HG03432 (cell line): ENCODE data around the gene OTOA.
"Not testable (repeated sequence)": the region's sequence is repeated elsewhere in the genome, so short reads cannot be mapped to it uniquely, and the experiment has no call there.

Source experiments
- ATAC-seq: cut with Tn5 transposase; IDR thresholded peaks from one replicate; pipeline ENCODE4 v1.9.1; 2021; ENCODE audit warnings: mild to moderate bottlenecking, moderate library complexity; ENCODE audit not compliant: unreplicated experiment

The OTOA gene

GRCh38 chr16:21717608-21718007 is 53.8 kb downstream of the OTOA start:
- no peak for ATAC-seq

DNA sequence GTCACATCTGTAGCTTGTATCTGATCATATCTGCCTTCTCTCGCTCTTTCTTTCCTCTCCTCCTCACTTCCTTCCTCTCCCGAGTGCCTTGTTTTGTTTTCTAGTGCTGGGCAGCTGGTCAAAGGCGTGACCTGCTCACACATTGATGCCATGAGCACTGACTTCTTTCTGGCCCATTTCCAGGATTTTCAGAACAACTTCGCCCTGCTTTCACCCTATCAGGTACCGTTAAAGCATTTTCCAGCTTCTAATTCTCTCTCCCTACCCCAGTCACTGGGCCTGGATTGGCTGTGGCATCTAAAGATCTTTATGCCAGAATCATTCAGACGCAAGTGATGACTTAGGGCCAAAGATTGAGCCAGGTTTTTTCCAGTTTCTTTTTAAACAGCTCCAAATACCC is 55.5 kb downstream of the OTOA start:
- ATAC-seq: no peak

GRCh38 chr16:21720533-21720932 is 56.8 kb downstream of the OTOA start:
- ATAC-seq: no peak

GRCh38 chr16:21722771-21723455 is 59.1 kb downstream of the OTOA start:
- no peak for ATAC-seq

DNA sequence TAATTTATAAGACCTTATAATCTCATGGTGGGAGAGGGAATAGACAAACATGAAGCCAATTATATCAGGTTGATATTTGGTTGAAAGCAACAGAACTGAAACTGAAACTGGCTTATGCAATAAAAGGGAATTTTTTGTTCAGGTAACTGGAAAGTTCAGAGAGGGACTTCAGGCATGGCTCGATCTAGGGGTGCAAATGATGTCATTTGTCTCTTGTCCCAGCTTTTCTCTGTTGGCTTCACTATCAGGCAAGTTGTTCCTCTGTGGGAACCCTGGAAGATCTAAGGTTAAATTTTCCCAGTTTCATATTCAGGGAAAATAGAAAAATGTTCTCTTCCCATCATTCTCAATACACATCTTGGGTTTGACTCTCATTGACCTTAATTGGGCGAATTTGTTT is 59.8 kb downstream of the OTOA start:
- ATAC-seq: no peak

GRCh38 chr16:21727344-21727743 is 63.6 kb downstream of the OTOA start:
- ATAC-seq: no peak

GRCh38 chr16:21731233-21731632 is 67.5 kb downstream of the OTOA start:
- not testable (repeated sequence) for ATAC-seq

- not testable (repeated sequence) for ATAC-seq
Measured at GRCh38 chr16:21740637-21741036, 76.9 kb downstream of the OTOA start.

DNA sequence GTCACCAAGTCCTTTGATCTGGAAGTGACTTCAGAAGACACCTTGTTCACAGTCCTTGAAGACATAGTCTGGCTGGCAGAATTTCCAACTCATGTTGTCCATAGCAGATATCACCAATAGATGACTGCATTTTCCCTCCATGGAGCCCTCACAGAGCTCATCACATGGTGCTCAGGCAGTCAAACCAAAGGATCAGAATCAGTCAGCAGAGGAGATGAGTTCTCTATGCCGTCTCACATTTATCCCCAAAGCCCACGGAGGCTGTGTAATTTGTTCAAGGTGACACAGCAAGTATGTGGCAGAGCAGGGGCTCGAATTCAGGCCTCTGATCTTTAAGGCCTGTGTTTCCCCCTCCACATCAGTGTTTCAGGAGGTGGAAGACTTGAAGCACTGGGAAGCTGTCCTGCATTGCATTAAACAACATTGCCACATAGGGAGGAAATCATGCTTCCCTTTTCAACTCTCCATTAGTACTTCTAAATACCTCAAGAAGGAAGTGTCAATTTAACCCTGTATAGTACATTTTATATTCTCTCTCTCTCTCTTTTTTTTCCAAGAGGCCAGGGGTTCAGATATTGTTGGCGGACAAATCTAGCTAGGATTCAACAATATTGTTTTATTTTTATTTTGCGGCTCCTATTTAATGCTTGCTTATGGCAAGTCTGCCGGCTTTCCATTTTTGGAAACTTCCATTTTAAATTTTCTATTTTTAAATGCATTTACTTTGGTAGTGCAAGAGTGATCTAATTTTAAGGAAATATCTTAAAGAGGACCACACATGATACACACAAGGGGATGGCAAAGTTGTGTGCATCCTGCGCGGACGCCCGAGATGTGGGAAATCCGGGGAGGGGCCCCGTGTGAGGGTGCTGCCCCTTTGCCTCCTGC is 92.7 kb downstream of the OTOA start:
- ATAC-seq: not testable (repeated sequence)

- peak; percentile 74 for ATAC-seq
Measured at GRCh38 chr16:21757080-21757671, 93.4 kb downstream of the OTOA start.

DNA sequence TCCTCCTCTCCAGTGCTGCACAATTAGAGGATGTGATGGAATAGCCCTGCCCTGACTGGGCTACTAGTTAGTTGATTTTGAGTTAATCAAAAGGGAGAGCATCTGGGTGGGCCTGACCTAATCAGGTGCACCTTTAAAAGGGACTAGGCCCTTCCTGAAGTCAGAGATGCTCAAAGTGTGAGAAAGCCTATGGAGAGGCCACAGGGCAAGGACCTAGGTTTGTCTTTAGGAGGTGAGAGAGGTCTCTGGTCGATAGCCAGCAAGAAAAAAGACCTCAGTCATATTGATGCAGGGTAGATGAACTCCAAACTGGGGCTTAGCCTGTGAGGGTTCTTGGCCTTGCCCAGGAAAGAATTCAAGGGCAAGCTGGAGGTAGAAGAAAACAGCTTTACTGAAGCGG is 104.5 kb downstream of the OTOA start:
- not testable (repeated sequence) for ATAC-seq

DNA sequence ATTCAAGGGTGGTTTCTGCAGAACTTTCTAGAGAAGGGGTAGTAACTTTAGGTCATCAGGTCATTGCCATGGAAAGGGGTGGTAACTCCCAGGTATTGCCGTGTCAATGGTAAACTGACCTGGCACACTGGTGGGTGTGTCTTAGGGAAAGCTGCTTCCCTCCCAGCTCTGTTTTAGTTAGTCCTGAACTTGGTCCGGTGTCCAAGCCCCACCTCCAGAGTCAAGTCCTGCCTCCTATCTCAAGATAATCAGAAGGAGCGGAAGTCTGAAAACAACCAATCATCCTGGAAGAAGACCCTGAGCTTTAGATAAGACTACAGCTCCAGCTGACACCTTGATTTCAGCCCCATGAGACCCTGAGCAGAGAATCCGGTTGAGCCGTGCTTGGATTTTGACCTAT is 105.0 kb downstream of the OTOA start:
- not testable (repeated sequence) for ATAC-seq

GRCh38 chr16:21769284-21769683 is 105.5 kb downstream of the OTOA start:
- ATAC-seq: not testable (repeated sequence)

DNA sequence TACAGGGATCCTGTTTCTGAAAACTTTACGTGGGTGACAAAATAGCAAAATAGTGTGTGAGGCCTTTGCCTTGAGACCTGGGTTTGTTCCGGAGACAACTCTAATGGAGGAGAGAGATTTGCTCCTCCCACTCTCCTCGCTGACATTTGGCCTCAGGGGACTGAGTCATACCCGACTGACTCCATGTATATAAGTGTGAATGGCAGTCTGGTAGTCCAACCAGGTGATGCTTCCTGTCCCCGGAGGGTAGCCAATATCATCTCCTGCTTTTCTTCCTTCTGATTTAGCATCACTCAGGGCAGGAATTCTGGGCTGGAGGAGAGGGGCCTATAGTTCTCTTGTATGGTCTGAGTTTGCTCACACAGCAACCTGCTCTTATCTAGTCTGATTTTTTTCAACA is 106.8 kb downstream of the OTOA start:
- not testable (repeated sequence) for ATAC-seq

GRCh38 chr16:21772547-21773206 is 108.9 kb downstream of the OTOA start:
- ATAC-seq: not testable (repeated sequence)

GRCh38 chr16:21773207-21773553 is 109.4 kb downstream of the OTOA start:
- ATAC-seq: not testable (repeated sequence)

DNA sequence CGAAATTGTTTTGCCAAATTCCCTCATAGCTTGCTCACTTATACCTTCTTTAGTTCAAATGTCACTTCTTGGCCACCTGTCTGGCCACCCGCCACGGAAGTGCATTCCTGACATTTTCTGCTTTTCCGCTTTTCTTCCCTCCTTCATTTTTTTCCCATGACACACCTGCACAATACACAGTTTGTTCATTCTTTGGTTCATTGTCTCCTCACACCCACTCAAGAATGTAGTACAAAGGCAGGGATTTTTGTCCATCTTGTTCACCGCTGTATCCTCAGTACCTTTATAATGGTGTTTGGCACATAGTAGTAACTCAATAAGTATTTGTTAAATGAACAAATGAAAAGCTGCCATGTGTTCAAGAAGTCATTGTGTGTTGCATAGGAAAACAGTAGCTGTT is 116.8 kb downstream of the OTOA start:
- ATAC-seq: not testable (repeated sequence)

GRCh38 chr16:21790506-21790905 is 126.7 kb downstream of the OTOA start:
- not testable (repeated sequence) for ATAC-seq

GRCh38 chr16:21793310-21793709 is 129.5 kb downstream of the OTOA start:
- not testable (repeated sequence) for ATAC-seq

DNA sequence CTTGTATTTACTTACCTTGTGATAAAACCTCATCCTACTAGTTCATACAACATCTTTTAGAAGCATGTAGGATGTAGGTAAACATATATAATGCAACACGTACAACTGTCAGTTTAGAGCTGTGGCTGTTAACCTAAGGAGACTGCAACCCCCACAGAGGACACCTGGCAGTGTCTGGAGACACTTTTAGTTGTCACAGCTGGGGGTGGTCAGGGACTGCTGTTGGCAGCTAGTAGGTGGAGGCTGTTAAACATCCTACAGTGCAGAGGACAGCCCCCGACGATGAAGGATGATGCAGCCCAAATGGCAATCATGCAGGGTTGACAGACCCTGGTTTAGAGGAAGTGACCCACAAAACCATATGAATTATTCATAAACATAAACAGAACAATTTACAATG is 134.8 kb downstream of the OTOA start:
- ATAC-seq: not testable (repeated sequence)
